ENCODE results near the gene ZNF679.
"Not testable (repeated sequence)": the region's sequence is repeated elsewhere in the genome, so short reads cannot be mapped to it uniquely, and the experiment has no call there.

Gene ZNF679

GRCh38 chr7:64277630-64278029 lies 49.4 kb downstream of the ZNF679 start:
- no peak overlapping the region for H3K4me3 ChIP-seq (ENCODE audit: low read depth, low read length)
- TF ChIP-seq CTCF (IDR thresholded peaks at IDR 0.05; ENCODE audit: borderline replicate concordance, insufficient read depth, low read depth, low read length), result no peak

GRCh38 chr7:64294701-64295420 lies 66.6 kb downstream of the ZNF679 start:
- no peak for TF ChIP-seq CTCF (IDR thresholded peaks at IDR 0.05; ENCODE audit: borderline replicate concordance, insufficient read depth, low read depth, low read length)
- no peak overlapping the region for H3K4me3 ChIP-seq (ENCODE audit: low read depth, low read length)

GRCh38 chr7:64297418-64297817 lies 69.1 kb downstream of the ZNF679 start:
- not testable (repeated sequence) for H3K4me3 ChIP-seq (ENCODE audit: low read depth, low read length)

GRCh38 chr7:64300641-64301405 lies 72.5 kb downstream of the ZNF679 start:
- H3K4me3 ChIP-seq (ENCODE audit: low read depth, low read length), result no peak overlapping the region
- no peak for TF ChIP-seq CTCF (IDR thresholded peaks at IDR 0.05; ENCODE audit: borderline replicate concordance, insufficient read depth, low read depth, low read length)

GRCh38 chr7:64307254-64308015 lies 79.2 kb downstream of the ZNF679 start:
- peak overlapping the region; percentile 81 for H3K4me3 ChIP-seq (ENCODE audit: low read depth, low read length)
- TF ChIP-seq CTCF (IDR thresholded peaks at IDR 0.05; ENCODE audit: borderline replicate concordance, insufficient read depth, low read depth, low read length), result peak; percentile 6; the same call in 1 of the 2 replicates

GRCh38 chr7:64308016-64308270 lies 79.7 kb downstream of the ZNF679 start:
- TF ChIP-seq CTCF (IDR thresholded peaks at IDR 0.05; ENCODE audit: borderline replicate concordance, insufficient read depth, low read depth, low read length), result no peak

GRCh38 chr7:64310426-64310825 lies 82.2 kb downstream of the ZNF679 start:
- no peak overlapping the region for H3K4me3 ChIP-seq (ENCODE audit: low read depth, low read length)
- no peak for TF ChIP-seq CTCF (IDR thresholded peaks at IDR 0.05; ENCODE audit: borderline replicate concordance, insufficient read depth, low read depth, low read length)

More at GRCh38 chr7:64308016-64308270, 79.7 kb downstream of the ZNF679 start:
- peak overlapping the region; percentile 81 for H3K4me3 ChIP-seq (ENCODE audit: low read depth, low read length)
